Calu3 (cell line): ENCODE measurements around the gene SSBP3. TPM values are rescaled to one million over a fixed set of nuclear protein-coding genes. Genes with fewer than 3 reads are reported as not detected.

Experiments used
- BruUV-seq: library from RNA; stranded (reverse); fragments of 400-500 nt; replicated peaks from 2 replicates; lab custom pipeline; 2021; lab: Mats Ljungman, UMichigan
- CTCF ChIA-PET: fragments of 300-600 bp; sonication (Branson Sonifier 250); formaldehyde crosslinking; loops from one replicate; lab custom pipeline; 2022; ENCODE audit warnings: antibody characterized with exemption; lab: Charles Lee
- DNase-seq: peaks from one replicate; pipeline ENCODE4 v3.0.0; 2022
- H3K27ac Mint-ChIP-seq: one replicate; pipeline ENCODE4 v1.8.0; 2022; ENCODE audit warnings: mixed read lengths; ENCODE audit not compliant: unreplicated experiment
- H3K27me3 Mint-ChIP-seq: one replicate; pipeline ENCODE4 v1.8.0; 2022; ENCODE audit warnings: mixed read lengths; ENCODE audit not compliant: unreplicated experiment
- H3K36me3 Mint-ChIP-seq: one replicate; pipeline ENCODE4 v1.8.0; 2022; ENCODE audit warnings: mild to moderate bottlenecking, moderate library complexity, mixed read lengths; ENCODE audit not compliant: insufficient read depth, unreplicated experiment
- H3K4me1 Mint-ChIP-seq: one replicate; pipeline ENCODE4 v1.8.0; 2022; ENCODE audit warnings: mild to moderate bottlenecking, low read depth, mixed read lengths; ENCODE audit not compliant: unreplicated experiment
- H3K4me3 Mint-ChIP-seq: one replicate; pipeline ENCODE4 v1.8.0; 2022; ENCODE audit warnings: mild to moderate bottlenecking, low read depth, moderate library complexity, mixed read lengths; ENCODE audit not compliant: unreplicated experiment
- H3K9me3 Mint-ChIP-seq: one replicate; pipeline ENCODE4 v1.8.0; 2022; ENCODE audit warnings: low read depth, mixed read lengths; ENCODE audit not compliant: unreplicated experiment
- intact Hi-C: fragments of 100-400 bp; cut with micrococcal nuclease; formaldehyde crosslinking; loops from one replicate; pipeline ENCODE4 v1.10.0; 2022; ENCODE audit not compliant: unreplicated experiment
- total RNA-seq: library from RNA; stranded (reverse); gene quantifications from 2 replicates; pipeline ENCODE4 v1.2.3, GENCODE V29; 2022
- TF ChIP-seq, protein P1 (sequence below): fragments of 200-600 bp; IDR thresholded peaks from one replicate; pipeline ENCODE4 v1.8.0; 2022; ENCODE audit warnings: antibody characterized with exemption; ENCODE audit not compliant: unreplicated experiment

Gene SSBP3
- total RNA-seq, 1 experiment from 2014 or later, result 16.6 TPM

- intact Hi-C loops, result no loop called here
- TF ChIP-seq, protein P1, sequence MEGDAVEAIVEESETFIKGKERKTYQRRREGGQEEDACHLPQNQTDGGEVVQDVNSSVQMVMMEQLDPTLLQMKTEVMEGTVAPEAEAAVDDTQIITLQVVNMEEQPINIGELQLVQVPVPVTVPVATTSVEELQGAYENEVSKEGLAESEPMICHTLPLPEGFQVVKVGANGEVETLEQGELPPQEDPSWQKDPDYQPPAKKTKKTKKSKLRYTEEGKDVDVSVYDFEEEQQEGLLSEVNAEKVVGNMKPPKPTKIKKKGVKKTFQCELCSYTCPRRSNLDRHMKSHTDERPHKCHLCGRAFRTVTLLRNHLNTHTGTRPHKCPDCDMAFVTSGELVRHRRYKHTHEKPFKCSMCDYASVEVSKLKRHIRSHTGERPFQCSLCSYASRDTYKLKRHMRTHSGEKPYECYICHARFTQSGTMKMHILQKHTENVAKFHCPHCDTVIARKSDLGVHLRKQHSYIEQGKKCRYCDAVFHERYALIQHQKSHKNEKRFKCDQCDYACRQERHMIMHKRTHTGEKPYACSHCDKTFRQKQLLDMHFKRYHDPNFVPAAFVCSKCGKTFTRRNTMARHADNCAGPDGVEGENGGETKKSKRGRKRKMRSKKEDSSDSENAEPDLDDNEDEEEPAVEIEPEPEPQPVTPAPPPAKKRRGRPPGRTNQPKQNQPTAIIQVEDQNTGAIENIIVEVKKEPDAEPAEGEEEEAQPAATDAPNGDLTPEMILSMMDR, result no peak
- no peak overlapping the region for H3K27ac Mint-ChIP-seq
Observed at GRCh38 chr1:54294887-54295286, 111.3 kb downstream of the SSBP3 start.

GRCh38 chr1:54292002-54292911 lies 113.9 kb downstream of the SSBP3 start:
- BruUV-seq, result no TSS peak
- Mint-ChIP-seq H3K9me3 (no peaks in the 10 kb centered on the region), H3K36me3 (no peaks in the 10 kb centered on the region), H3K4me3 (no peak overlapping the region), H3K27ac (no peak overlapping the region), H3K4me1 (peaks cover 20% of the 10 kb centered on the region), H3K27me3 (no peaks in the 10 kb centered on the region)
- TF ChIP-seq, protein P1, result no peak
- CTCF ChIA-PET, result no interaction called here
- intact Hi-C loops, result no loop called here
- no peak for DNase-seq

More at GRCh38 chr1:54294887-54295286, 111.3 kb downstream of the SSBP3 start:
- H3K27me3 Mint-ChIP-seq, result no peaks in the 10 kb centered on the region
- BruUV-seq, result no TSS peak
- H3K36me3 Mint-ChIP-seq, result no peaks in the 10 kb centered on the region
- no peak for DNase-seq
- H3K9me3 Mint-ChIP-seq, result no peaks in the 10 kb centered on the region
- peaks cover 18% of the 10 kb centered on the region for H3K4me1 Mint-ChIP-seq
- CTCF ChIA-PET, result no interaction called here
- H3K4me3 Mint-ChIP-seq, result no peak overlapping the region

DNA sequence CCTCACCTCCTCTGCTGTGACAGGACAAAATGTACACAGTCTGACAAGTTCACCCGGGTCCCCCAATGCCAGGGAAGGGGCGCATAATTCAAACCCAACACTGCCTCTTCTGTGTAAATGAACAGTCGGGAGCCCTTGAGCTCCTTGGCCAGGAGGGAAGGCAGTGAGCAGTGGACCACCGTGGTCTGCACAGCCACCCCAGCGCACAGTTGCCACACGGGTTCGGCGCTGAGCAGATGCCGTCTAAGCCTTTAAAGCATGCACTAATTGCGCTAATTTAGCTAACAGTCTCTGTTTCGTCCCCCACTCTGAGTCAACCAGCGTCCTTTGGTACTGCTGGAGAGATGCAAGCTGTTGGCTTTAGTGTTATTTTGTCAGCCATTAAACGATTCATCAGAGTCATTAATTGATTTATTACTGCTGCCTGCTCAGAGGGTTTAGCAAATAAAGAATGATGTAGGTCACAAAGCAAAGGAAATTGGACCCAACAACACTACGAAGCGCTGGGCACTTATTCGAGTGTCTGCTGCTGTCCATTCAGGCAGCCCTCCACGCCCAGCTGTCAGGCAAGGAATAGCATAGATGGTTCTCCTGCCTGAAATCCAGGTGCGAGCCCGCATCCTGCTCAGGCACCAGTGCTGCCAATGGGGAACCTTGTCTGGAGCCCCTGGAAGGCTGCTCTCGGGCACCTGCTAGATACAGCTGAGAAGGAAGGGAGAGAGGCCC lies 114.8 kb downstream of the SSBP3 start:
- Mint-ChIP-seq H3K27ac (no peak overlapping the region), H3K4me1 (peaks cover 25% of the 10 kb centered on the region), H3K4me3 (no peak overlapping the region), H3K27me3 (no peaks in the 10 kb centered on the region), H3K36me3 (no peaks in the 10 kb centered on the region), H3K9me3 (no peaks in the 10 kb centered on the region)
- BruUV-seq, result no TSS peak
- no peak for DNase-seq
- intact Hi-C loops, result no loop called here
- CTCF ChIA-PET, result no interaction called here
- TF ChIP-seq, protein P1, result no peak

DNA sequence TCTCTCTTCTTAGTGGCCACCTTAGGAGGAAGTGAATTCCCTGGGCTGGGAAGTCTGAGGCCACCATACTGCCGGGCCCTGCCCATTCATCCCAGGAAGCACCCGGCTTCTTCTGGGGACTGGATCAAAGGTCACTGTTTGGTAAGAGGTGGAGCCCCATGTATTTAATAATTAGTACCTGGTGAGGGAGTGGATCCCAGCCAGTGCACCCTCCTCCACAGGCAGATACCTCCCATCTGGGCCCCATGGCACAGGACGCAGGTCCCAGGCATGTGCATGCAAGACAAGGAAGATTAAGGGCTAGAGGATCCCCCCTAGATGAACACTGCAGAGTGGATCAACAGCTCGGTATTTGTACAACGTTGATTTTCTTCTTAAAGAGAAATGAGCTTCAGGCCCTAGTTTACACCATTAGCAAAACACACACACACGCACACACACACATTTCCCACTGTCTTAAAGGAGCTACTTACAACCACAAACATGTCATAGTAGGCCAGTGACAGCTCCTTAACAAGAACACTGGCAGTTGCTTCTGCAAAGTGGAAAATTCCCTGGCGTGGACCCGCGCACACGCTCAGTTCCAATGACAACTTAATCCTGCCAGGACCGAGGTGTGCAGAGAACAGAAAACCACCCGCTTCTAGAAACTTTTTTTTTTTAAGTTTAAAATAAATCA lies 115.5 kb downstream of the SSBP3 start:
- Mint-ChIP-seq H3K4me1 (peaks cover 25% of the 10 kb centered on the region), H3K27me3 (no peaks in the 10 kb centered on the region)
- CTCF ChIA-PET, result no interaction called here

More for the DNA sequence above, 115.5 kb downstream of the SSBP3 start:
- intact Hi-C loops, result no loop called here
- TF ChIP-seq, protein P1, result no peak
- Mint-ChIP-seq H3K36me3 (no peaks in the 10 kb centered on the region), H3K4me3 (no peak overlapping the region), H3K9me3 (no peaks in the 10 kb centered on the region), H3K27ac (no peak overlapping the region)
- no peak for DNase-seq
- no TSS peak for BruUV-seq
